SH-SY5Y (cell line): ENCODE measurements around the gene HOXA11.

Source experiments
- GATA2 ChIP-seq: IDR thresholded peaks from 2 replicates; pipeline ENCODE4 v1.6.1; 2011; ENCODE audit warnings: mild to moderate bottlenecking, low read depth, low read length
- GATA3 ChIP-seq: IDR thresholded peaks from 2 replicates; pipeline ENCODE4 v1.6.1; 2011; ENCODE audit warnings: low read depth, mild to moderate bottlenecking, low read length, moderate library complexity

Gene HOXA11

DNA sequence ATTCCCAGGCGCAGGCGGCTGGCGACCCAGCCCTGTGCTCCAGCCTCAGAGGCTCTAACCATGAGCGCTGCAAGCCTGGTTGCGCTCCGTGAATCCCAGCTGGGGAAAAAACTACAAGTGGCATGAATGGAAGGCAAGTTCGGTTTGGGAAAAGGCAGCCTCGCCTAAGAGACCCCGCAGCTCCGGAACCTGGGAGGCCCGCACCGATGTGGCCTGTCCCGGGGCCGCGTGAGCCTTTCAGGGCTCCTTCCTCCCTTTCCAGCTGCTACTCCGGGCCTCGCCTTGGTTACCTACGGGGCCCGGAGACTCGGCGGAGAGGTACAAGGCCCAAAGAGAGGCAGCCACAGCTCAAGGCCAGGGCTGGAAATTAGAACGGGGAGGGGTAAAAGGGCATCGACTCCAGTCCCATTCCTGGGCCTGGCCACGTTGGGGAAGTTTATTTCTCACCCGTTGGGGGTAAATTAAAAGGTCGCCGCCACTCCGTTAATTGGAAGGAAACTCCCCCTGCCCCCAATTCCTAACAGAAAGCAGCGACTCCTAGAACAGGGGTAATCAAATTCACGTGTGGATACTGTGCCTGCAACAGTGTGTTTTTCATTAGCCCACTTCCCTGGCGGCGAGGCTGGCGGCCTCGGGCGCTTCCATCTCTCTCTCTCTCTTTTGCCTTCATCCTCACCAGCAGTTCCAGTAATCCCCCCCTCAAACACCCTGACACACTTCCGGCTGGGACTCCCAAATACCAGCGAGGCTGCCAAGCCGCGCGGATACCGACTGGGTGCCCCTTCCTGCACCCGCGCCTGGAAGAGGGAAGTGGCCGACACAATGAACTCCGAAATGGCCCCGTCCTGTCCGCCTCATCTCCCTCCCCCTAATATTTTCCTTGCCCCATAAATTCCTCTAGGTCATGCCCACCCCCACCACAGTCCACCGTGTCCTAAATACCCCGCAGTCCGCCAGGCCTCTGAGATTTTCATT lies 18.2 kb downstream of the HOXA11 start:
- TF ChIP-seq GATA3 = no peak
- no peak for TF ChIP-seq GATA2

- TF ChIP-seq GATA3 (no peak), GATA2 (no peak)
Measured at GRCh38 chr7:27165996-27166530, 19.0 kb downstream of the HOXA11 start.

DNA sequence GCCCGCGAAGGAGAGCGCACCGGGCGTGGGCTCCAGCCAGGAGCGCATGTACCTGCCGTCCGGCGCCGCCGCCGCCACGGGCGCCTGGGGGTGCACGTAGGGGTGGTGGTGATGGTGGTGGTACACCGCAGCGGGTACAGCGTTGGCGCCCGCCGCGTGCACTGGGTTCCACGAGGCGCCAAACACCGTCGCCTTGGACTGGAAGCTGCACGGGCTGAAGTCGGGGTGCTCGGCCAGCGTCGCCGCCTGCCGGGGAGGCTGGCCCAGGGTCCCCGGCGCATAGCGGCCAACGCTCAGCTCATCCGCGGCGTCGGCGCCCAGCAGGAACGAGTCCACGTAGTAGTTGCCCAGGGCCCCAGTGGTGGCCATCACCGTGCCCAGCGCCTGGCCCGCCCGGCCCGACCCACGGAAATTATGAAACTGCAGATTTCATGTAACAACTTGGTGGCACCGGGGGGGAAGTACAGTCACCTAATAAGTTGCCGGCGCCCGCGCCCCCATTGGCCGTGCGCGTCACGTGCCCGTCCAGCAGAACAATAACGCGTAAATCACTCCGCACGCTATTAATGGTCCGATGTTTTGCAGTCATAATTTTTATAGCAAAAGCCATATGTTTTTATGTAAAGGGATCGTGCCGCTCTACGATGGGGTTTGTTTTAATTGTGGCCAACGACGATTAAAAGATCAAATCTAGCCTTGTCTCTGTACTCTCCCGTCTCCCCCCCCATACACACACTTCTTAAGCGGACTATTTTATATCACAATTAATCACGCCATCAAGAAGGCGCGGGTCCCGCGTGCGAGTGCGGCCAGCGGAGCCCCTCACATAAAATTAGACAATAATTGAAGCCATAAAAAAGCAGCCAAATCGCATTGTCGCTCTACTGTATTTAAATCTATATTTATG lies 19.7 kb downstream of the HOXA11 start, which contains the start of gene HOXA9:
TSS of gene HOXA9 (minus strand) at position 449 of the 907 bp plus-strand sequence. CDS start at position 369, 80 bp downstream.
- no peak for TF ChIP-seq GATA3
- no peak for TF ChIP-seq GATA2

DNA sequence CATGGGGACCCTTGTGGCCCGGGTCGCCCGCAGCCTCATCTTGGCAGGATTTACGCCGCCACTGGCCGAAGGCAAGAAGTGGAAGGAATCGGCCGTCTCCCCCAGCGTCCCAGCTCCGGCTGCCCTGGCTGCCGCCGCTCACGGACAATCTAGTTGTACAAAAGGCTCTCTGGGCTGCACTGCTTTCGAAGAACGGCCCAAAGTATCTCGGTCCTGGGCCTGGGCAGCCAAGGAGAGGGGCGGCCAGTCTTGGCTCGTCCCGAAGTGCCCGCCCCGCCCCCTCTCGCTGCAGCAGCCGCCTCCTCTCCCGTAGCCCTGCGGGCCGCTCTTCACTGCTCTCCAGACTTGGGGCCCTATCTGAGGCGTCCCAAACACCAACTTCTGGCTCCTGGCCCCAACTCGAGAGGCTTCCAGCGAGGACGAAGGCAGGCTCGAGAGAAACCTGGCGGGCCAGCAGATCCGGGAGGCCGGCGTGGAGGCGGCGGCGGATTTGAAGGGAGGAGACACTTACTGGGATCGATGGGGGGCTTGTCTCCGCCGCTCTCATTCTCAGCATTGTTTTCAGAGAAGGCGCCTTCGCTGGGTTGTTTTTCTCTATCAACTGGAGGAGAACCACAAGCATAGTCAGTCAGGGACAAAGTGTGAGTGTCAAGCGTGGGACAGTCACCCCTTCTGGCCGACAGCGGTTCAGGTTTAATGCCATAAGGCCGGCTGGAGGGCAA lies 20.5 kb downstream of the HOXA11 start:
- no peak for TF ChIP-seq GATA3
- TF ChIP-seq GATA2 = no peak

DNA sequence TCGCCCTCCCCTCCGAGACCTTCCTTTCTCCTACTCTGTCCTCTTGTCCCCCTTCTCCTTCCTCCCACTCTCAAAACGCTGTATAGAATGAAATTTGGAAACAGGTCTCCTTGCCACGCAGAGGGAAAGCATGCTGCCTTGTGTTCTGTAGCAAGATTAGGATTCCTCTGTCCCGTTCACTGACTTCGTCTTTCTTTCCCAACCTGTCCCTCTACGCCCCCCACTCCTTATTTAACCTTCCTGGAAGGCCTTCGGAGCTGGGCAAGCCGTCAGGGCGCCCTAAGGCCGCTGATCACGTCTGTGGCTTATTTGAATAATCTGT lies 21.0 kb downstream of the HOXA11 start:
- TF ChIP-seq GATA2 = no peak
- no peak for TF ChIP-seq GATA3

DNA sequence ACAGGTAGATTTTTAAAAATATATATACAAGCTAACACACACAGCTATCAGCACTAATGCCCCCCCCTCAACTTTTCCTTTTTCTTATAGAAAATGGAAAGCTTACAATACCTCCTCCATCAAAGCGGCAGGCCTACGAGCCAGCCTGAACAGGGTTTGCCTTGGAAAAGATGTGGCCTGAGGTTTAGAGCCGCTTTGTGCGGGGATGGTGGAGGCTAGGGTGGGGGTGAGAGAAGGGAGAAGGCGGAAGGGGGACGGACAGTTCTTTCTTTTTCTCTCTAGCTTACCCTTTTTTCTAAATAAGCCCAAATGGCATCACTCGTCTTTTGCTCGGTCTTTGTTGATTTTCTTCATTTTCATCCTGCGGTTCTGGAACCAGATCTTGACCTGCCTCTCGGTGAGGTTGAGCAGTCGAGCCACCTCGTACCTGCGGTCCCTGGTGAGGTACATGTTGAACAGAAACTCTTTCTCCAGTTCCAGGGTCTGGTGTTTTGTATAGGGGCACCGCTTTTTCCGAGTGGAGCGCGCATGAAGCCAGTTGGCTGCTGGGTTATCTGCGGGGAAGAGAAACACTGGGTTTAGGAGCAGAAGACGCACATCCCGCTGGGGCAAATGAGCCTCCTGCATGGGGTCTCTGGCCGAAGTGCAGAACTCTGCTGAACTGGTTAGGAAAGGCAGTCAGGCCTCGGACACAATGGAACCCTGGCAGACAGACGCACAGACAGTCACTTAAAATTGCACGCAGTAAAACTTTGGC lies 21.6 kb downstream of the HOXA11 start:
- TF ChIP-seq GATA2 = no peak
- TF ChIP-seq GATA3 = no peak

GRCh38 chr7:27162561-27163287 lies 22.3 kb downstream of the HOXA11 start:
- TF ChIP-seq GATA2 = no peak
- TF ChIP-seq GATA3 = no peak

- no peak for TF ChIP-seq GATA3
- TF ChIP-seq GATA2 = no peak
Measured at GRCh38 chr7:27161721-27162560, 23.1 kb downstream of the HOXA11 start.

DNA sequence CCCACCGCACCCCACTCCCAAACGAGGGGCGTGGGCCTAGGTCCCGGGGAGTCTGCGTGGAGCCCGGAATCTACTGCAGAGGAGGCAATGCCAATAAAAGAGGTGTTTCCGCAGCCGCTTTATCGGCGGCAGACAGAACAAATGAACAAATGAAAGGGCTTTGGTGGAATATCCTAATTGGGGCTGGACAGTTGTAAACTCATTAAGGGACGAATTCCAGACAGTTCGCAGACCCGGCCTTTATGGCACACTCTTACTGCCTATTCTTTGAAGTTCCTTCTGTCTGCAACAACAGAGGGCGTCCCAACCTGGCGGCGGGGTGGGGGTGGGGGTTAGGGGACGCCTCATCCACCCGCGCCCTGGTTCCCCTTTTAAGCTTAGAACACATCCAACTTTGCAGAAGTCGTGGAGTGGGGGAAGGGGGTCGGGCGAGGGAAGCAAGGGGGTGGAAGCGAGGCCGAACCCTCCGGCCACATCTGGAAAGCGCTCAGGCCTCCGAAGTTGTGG lies 23.8 kb downstream of the HOXA11 start:
- TF ChIP-seq GATA2 (no peak), GATA3 (no peak)

DNA sequence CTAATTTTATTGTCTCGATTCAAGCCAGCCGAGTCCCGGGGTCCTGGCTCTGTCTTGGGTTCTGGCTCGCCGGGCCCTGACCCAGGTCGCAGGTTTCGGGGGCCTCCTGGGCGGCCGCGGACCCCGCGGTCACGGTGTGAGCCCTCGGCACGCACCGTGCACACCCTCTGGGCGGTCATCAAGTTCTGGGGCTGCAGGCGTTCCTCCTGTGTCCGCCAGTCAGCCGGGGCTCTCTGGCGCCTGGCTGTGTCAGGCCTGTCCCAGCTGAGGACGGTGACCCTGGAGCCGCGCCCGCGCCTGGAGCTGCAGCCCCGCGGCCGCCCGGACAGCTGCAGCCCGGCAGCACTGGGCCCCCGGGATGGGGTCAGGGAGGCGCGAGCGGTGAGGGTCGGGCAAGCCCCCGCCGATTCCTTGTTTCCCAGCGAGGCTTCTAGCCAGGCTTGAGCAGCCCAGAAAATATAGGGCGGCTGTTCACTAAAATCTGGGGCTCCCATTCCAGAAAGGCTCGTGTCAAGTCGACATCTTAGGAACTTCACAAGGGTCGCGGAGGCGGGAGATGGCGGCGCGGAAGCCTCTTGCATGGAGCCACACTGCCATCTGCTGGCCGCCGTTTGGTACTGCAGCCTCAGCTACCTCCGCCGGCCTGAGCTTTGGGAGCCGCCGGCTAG lies 24.4 kb downstream of the HOXA11 start:
- no peak for TF ChIP-seq GATA2

GRCh38 chr7:27160145-27160545 lies 24.9 kb downstream of the HOXA11 start:
- TF ChIP-seq GATA3 (no peak), GATA2 (no peak)
